Endodermal cell (in vitro differentiated cells): ENCODE results near the gene MSANTD3. TPM values are rescaled to one million over a fixed set of nuclear protein-coding genes. Genes with fewer than 3 reads are reported as not detected.

Experiments
- DNase-seq: peaks from one replicate; pipeline ENCODE4 v3.0.0-alpha.2; 2017
- H3K27ac ChIP-seq: 2 replicates; pipeline ENCODE4 v1.5.1; 2013; ENCODE audit warnings: mild to moderate bottlenecking, low read depth, low read length, moderate library complexity
- H3K27me3 ChIP-seq: 2 replicates; pipeline ENCODE4 v1.6.1; 2013; ENCODE audit warnings: mild to moderate bottlenecking, low read length, moderate library complexity; ENCODE audit not compliant: insufficient read depth, control insufficient read depth, poor library complexity, severe bottlenecking
- H3K36me3 ChIP-seq: 2 replicates; pipeline ENCODE4 v1.7.0; 2013; ENCODE audit warnings: mild to moderate bottlenecking, low read length, moderate library complexity; ENCODE audit not compliant: control insufficient read depth, insufficient read depth
- H3K4me1 ChIP-seq: one replicate; pipeline ENCODE4 v1.7.0; 2013; ENCODE audit warnings: low read length; ENCODE audit not compliant: control insufficient read depth, insufficient read depth
- H3K4me3 ChIP-seq: 2 replicates; pipeline ENCODE4 v1.5.1; 2013; ENCODE audit warnings: mild to moderate bottlenecking, low read length, moderate library complexity
- H3K9ac ChIP-seq: 2 replicates; pipeline ENCODE4 v1.6.1; 2013; ENCODE audit warnings: mild to moderate bottlenecking, low read length, moderate library complexity; ENCODE audit not compliant: poor library complexity, severe bottlenecking; ENCODE audit errors: extremely low read depth
- H3K9me3 ChIP-seq: 2 replicates; pipeline ENCODE4 v1.6.1; 2013; ENCODE audit warnings: mild to moderate bottlenecking, low read length, moderate library complexity; ENCODE audit not compliant: control insufficient read depth
- H3K27ac Mint-ChIP-seq: 2 replicates; pipeline ENCODE4 v1.8.0; 2020; ENCODE audit warnings: mixed read lengths
- H3K27me3 Mint-ChIP-seq: 2 replicates; pipeline ENCODE4 v1.8.0; 2021; ENCODE audit warnings: mild to moderate bottlenecking, mixed read lengths; ENCODE audit not compliant: insufficient read depth
- H3K36me3 Mint-ChIP-seq: 2 replicates; pipeline ENCODE4 v1.8.0; 2020; ENCODE audit warnings: low read depth, mixed read lengths
- H3K4me1 Mint-ChIP-seq: 2 replicates; pipeline ENCODE4 v1.8.0; 2020; ENCODE audit warnings: mixed read lengths
- H3K4me3 Mint-ChIP-seq: 2 replicates; pipeline ENCODE4 v1.8.0; 2020; ENCODE audit warnings: mild to moderate bottlenecking, moderate library complexity, mixed read lengths
- H3K9me3 Mint-ChIP-seq: 2 replicates; pipeline ENCODE4 v1.8.0; 2020; ENCODE audit warnings: mild to moderate bottlenecking, mixed read lengths
- CTCF ChIP-seq: fragments of 200-600 bp; sonication (generic); conservative IDR thresholded peaks from 2 replicates; pipeline ENCODE4 v1.5.0; 2021; ENCODE audit warnings: antibody characterized with exemption, mild to moderate bottlenecking
- WGBS, 2 experiments: methylation state at CpG; one replicate each; pipeline versions ENCODE4 v1.1.5 to v1.1.7; 2013; ENCODE audit warnings: missing lambda C conversion rate in 2 of 2, mixed read lengths in 1 of 2; ENCODE audit not compliant: insufficient coverage in 1 of 2, insufficient read length in 1 of 2; 5-methylcytosine and 5-hydroxymethylcytosine counted together
- total RNA-seq, 2 donors: library from RNA; stranded (reverse); fragmentation: NEBNext Ultra II Directional in 1 of 2; extraction: Animal tissue kit (Norgen Biotek cat#: 25700) in 1 of 2; gene quantifications; 2 replicates in 1 of 2; 3 replicates in 1 of 2; pipeline ENCODE4 v1.2.1, GENCODE V29; 2021

MSANTD3 gene
- total RNA-seq, 2 donors from 2014 or later: 29.8 to 32.2 TPM

- Mint-ChIP-seq H3K27me3 (no peaks in the 10 kb centered on the region), H3K4me3 (no peak overlapping the region), H3K9me3 (peaks cover 4% of the 10 kb centered on the region), H3K4me1 (peaks cover 2% of the 10 kb centered on the region), H3K27ac (no peak overlapping the region), H3K36me3 (peaks cover 38% of the 10 kb centered on the region)
- no peak for DNase-seq
- 100% methylated on average over 1 to 2 of the region's 2 CpGs for WGBS, 2 experiments
- H3K27ac ChIP-seq: no peak overlapping the region
- no peak for TF ChIP-seq CTCF
- peaks cover 27% of the 10 kb centered on the region for H3K36me3 ChIP-seq
- H3K27me3 ChIP-seq: no peaks in the 10 kb centered on the region
- H3K9me3 ChIP-seq: peaks cover 15% of the 10 kb centered on the region
- no peak overlapping the region for H3K4me3 ChIP-seq
- H3K4me1 ChIP-seq: no peaks in the 10 kb centered on the region
- H3K9ac ChIP-seq: no peak overlapping the region
Measured at GRCh38 chr9:100452894-100453293, 26.0 kb downstream of the MSANTD3 start.

GRCh38 chr9:100455470-100455869 lies 28.5 kb downstream of the MSANTD3 start:
- no peak for TF ChIP-seq CTCF
- Histone ChIP-seq H3K4me1 (no peaks in the 10 kb centered on the region), H3K36me3 (peaks cover 24% of the 10 kb centered on the region), H3K9ac (no peak overlapping the region), H3K4me3 (no peak overlapping the region), H3K27ac (no peak overlapping the region), H3K27me3 (no peaks in the 10 kb centered on the region), H3K9me3 (peaks cover 15% of the 10 kb centered on the region)
- DNase-seq: no peak
- Mint-ChIP-seq H3K27me3 (no peaks in the 10 kb centered on the region), H3K27ac (no peak overlapping the region), H3K4me3 (no peak overlapping the region), H3K4me1 (peaks cover 2% of the 10 kb centered on the region), H3K36me3 (peaks cover 36% of the 10 kb centered on the region), H3K9me3 (peaks cover 4% of the 10 kb centered on the region)

- Histone ChIP-seq H3K4me3 (no peak overlapping the region), H3K27ac (no peak overlapping the region), H3K36me3 (peaks cover 9% of the 10 kb centered on the region), H3K9me3 (peaks cover 11% of the 10 kb centered on the region), H3K9ac (no peak overlapping the region), H3K4me1 (no peaks in the 10 kb centered on the region), H3K27me3 (no peaks in the 10 kb centered on the region)
- no peak for DNase-seq
- Mint-ChIP-seq H3K27me3 (peaks cover under 1% of the 10 kb centered on the region), H3K4me1 (peaks cover 5% of the 10 kb centered on the region), H3K27ac (no peak overlapping the region), H3K36me3 (peaks cover 17% of the 10 kb centered on the region), H3K9me3 (peaks cover 2% of the 10 kb centered on the region), H3K4me3 (no peak overlapping the region)
- 95% methylated on average over 1 of the region's 1 CpG; no CpG with 5 or more reads in 1 of the 2 experiments for WGBS, 2 experiments
- no peak for TF ChIP-seq CTCF
Measured at GRCh38 chr9:100457517-100457916, 30.6 kb downstream of the MSANTD3 start.
